ENCODE measurements around the gene MAP1LC3B.
"Not testable (repeated sequence)": the region's sequence is repeated elsewhere in the genome, so short reads cannot be mapped to it uniquely, and the experiment has no call there.

Gene MAP1LC3B

GRCh38 chr16:87361916-87362619 lies 30.1 kb upstream of the MAP1LC3B start:
- DNase-seq = no peak

DNA sequence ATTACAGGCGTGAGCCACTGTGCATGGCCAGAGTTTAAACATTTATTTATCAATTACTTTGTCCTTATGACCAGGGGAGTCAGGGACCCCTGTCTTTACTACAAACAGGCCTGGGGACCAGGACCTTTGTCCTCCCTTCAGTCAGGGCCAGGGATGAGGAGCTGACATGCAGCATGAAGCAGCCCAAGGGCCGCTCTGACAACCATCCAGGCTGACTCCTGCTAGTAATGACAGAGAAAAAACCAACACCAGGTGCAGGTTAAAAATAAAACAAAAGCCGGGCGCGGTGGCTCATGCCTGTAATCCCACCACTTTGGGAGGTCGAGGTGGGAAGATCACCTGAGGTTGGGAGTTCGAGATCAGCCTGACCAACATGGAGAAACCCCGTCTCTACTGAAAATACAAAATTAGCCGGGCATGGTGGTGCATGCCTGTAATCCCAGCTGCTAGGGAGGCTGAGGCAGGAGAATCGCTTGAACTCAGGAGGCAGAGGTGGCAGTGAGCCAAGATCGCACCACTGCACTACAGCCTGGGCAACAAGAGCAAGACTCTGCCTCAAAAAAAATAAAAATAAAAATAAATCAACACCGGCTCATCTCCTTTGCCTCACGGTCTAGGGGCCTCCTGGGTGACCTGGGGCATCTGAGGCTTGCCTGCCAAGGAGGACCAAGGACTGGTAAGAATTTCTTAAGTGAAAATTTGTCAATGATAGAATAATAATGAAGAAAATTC lies 29.1 kb upstream of the MAP1LC3B start:
- DNase-seq = not testable (repeated sequence)

DNA sequence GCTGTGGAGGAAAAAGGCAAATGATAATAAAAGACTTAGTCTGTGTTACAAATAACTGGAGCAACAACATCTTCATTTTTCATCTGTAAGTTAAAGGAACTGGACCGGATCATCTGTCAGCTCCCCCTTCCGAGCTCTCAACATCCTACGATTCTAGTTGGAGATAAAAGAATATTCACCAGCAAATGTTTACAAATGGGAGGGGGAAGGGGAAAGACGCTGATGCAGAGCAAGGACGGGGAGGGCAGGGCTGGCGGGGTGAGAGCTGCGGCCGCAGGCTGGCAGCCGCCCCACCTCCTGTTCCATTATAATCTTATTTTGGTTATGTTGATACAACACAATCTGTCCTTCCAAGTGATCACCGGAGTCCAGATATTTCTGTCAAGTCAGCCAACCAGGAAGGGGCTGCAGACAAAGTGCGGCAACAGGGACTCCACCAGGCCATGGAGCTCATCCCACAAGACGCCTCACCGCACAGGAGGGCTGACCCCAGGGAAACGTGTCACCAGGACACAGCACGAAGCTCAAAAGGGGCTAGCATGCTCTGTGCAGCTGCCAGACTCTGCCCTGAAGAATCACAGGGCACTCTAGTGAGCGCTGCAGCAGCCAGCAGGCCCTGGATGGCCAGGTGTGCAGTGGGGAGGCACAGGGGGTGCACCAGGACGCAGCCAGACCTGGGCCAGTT lies 28.2 kb upstream of the MAP1LC3B start:
- DNase-seq = no peak

- DNase-seq = no peak
Measured at GRCh38 chr16:87365021-87365713, 27.0 kb upstream of the MAP1LC3B start.

- DNase-seq = no peak
Measured at GRCh38 chr16:87366288-87366687, 25.8 kb upstream of the MAP1LC3B start.

- no peak for DNase-seq
Measured at GRCh38 chr16:87366930-87367329, 25.2 kb upstream of the MAP1LC3B start.

- no peak for DNase-seq
Measured at GRCh38 chr16:87367529-87367928, 24.6 kb upstream of the MAP1LC3B start.

- no peak for DNase-seq
Measured at GRCh38 chr16:87368029-87368770, 23.9 kb upstream of the MAP1LC3B start.

DNA sequence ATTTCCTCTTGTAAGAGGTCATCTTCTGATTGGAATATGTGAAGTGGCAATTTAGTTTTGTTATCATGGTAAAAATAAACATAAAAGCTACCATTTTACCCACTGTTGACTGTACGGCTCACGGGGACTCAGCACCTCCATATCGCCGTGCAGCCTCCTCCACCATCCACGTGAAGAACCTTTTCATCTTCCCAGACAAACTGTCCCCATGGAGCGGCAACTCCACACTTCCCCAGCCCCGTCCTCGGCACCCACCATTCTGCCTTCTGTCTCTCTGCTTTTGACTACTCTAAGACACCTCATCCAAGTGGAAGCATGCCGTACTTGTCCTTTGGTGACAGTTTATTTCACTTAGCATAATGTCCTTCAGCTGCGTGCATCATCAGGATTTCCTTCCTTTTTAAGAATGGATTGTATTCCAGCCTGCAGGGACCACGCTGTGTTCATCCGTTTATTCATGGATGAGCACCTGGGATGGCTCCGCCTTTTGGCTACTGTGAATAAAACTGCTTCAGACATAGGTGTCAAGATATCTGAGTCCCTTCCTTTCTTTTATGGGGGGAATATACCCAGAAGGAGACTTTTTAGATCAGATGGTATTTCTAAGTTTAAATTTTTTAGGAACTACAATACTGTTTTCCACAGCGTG lies 22.9 kb upstream of the MAP1LC3B start:
- DNase-seq = no peak

- DNase-seq = no peak
Measured at GRCh38 chr16:87369796-87370719, 22.1 kb upstream of the MAP1LC3B start.

GRCh38 chr16:87371261-87371866 lies 20.8 kb upstream of the MAP1LC3B start:
- no peak for DNase-seq

- no peak for DNase-seq
Measured at GRCh38 chr16:87372305-87372704, 19.8 kb upstream of the MAP1LC3B start.

- no peak for DNase-seq
Measured at GRCh38 chr16:87374313-87374712, 17.8 kb upstream of the MAP1LC3B start.

DNA sequence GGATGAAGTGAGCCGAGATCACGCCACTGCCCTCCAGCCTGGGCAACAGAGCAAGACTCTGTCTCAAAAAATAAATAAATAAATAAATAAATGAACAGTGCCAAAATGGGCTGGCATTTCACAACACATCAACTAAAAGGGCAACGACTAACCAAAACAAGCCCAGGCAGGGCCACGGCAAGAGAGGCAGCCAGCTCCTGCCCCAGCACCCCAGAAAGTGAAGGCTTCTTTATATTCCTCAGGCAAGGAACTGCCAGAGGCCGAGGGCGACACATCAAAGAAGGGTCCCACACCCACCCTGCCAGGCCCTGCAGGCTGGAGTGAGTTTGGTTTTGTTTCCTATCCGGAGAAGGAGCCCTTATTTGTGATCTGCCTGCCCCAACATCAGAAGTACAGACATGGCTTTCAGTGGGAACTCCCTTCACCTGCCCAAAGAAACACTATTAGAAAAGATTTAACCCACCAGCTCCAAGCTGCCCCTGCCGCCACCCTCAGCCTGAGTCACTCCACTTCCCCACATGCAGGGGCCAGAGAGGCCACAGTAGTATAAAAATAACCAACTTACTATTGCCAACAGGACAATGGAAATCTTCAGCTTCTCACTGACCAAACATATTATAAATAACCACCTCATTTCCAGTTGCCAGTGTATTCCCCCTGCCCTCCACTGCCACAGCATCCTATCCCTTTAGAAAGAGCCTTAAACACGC lies 16.6 kb upstream of the MAP1LC3B start:
- no peak for DNase-seq

DNA sequence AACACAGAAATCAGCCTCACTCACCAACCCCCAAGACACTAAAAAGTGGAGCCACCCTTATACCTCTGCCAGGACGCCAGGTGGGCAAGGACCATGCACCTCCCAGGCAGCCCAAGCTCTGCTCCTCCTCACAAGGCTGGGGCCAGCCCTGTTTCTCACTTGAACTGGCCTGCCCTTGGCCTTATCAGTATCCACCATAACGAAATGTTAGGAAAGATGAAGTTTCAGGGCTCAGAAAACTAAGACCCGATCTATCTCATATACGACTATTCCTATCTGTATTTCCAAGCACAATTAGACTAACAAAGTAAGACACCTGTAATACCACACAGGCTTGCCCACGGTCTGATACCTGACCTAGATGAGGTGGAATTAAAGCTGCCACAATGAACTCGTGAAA lies 15.5 kb upstream of the MAP1LC3B start:
- no peak for DNase-seq

DNA sequence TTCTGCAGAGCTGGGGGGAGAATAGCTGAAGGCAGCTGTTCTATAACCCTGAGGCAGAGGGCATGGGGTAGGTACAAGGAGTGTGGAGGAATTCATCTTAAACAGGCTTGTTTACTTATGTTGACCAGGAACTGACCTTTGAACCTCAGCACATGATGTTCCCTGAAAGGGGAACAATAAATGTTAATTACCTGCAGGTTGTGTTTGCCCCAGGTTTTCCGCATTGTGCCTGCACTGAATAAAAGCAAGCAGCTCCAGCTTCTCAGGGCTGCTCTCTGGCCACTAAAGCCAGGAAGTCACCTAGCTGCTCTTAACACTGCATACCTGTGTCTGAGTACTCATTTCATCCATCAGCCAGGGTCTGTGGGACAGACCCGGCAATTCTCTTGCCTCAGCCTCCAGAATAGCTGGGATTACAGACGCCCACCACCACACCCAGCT lies 12.8 kb upstream of the MAP1LC3B start:
- not testable (repeated sequence) for DNase-seq

- no peak for DNase-seq
Measured at GRCh38 chr16:87380403-87380802, 11.7 kb upstream of the MAP1LC3B start.

DNA sequence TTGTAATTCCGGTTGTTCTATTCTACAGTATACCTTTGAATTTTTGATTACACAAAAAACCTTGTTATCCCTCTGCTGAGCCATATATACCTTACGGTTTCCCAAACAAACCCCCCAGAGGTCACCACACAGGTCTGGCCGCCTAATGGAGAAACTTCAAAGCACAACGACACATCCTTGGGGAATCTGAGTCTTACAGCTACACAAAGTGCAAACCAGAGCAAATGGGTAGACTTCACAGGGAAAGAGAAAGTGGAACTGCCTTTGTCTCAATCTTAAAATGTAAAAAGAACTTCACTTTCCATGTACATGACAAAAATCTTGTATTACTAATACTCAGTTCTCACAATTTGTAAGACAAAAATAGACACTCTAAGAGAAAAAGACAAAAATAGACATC lies 11.3 kb upstream of the MAP1LC3B start:
- DNase-seq = no peak

- DNase-seq = no peak
Measured at GRCh38 chr16:87382023-87382785, 9.9 kb upstream of the MAP1LC3B start.

Measured in CD4-positive, alpha-beta T cell treated with Interleukin-4 for 1 hour (primary cell).